ENCODE measurements around the gene CEP76. TPM values are rescaled to one million over a fixed set of nuclear protein-coding genes. Genes with fewer than 3 reads are reported as not detected.
"Not testable (repeated sequence)": the region's sequence is repeated elsewhere in the genome, so short reads cannot be mapped to it uniquely, and the experiment has no call there.

The CEP76 gene
- total RNA-seq, 4 donors from 2014 or later = 11.5 to 28.2 (median 15.5) TPM

DNA sequence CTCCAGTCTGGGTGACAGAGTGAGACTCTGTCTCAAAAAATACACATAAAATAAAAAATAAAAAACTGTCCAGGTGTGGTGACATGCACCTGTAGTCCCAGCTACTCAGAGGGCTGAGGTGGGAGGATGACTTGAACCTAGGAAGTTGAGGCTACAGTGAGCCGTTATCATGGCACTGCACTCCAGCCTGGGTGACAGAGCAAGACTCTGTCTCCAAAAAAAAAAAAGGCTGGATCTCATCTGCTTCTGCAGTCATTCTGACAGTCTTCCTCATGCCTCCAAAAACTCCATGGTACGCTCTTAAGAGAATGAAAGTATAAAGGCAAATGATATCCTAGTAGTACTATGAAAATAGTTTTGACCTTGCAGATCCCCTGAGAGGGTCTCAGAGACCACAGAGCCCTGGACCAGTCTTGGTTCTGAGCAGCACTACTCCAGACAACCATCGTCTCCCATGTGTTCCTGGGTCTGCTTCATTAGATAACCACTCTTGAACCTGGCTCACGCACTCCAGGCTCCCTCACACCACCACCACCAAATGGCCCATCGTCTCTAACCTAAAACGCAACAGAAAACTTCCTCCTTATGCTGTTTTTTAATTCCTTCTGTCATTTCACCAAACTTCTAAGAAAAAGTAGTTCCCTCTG, 70.6 kb downstream of the CEP76 start:
- Histone ChIP-seq H3K27me3 (no peaks in the 10 kb centered on the region), H3K4me3 (no peak overlapping the region), H3K9me3 (no peaks in the 10 kb centered on the region), H3K36me3 (no peaks in the 10 kb centered on the region), H3K4me1 (no peaks in the 10 kb centered on the region), H3K27ac (no peak overlapping the region)
- DNase-seq = no peak
- no peak for TF ChIP-seq CTCF (IDR thresholded peaks at IDR 0.05)
- no peak for TF ChIP-seq POLR2A (IDR thresholded peaks at IDR 0.05)

DNA sequence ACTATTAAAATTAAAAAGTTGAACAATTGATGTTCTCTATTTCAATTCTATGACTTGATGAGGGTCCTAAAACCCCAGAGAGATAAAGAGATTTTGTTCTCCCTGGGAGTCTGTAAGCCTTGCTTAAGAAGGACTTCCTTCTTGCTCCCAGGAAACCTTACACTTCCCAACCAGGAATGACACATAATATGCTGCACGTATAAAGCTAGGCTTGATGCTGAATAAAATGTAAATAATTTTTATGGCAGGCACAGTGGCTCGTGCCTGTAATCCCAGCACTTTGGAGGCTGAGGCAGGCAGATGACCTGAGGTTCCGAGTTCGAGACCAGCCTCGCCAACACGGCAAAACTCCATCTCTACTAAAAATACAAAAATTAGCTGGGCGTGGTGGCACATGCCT, 72.4 kb downstream of the CEP76 start:
- Histone ChIP-seq H3K4me3 (no peak overlapping the region), H3K27me3 (no peaks in the 10 kb centered on the region), H3K27ac (no peak overlapping the region), H3K9me3 (no peaks in the 10 kb centered on the region), H3K36me3 (no peaks in the 10 kb centered on the region), H3K4me1 (no peaks in the 10 kb centered on the region)
- no peak for DNase-seq
- TF ChIP-seq CTCF (IDR thresholded peaks at IDR 0.05) (no peak), POLR2A (IDR thresholded peaks at IDR 0.05) (no peak)

DNA sequence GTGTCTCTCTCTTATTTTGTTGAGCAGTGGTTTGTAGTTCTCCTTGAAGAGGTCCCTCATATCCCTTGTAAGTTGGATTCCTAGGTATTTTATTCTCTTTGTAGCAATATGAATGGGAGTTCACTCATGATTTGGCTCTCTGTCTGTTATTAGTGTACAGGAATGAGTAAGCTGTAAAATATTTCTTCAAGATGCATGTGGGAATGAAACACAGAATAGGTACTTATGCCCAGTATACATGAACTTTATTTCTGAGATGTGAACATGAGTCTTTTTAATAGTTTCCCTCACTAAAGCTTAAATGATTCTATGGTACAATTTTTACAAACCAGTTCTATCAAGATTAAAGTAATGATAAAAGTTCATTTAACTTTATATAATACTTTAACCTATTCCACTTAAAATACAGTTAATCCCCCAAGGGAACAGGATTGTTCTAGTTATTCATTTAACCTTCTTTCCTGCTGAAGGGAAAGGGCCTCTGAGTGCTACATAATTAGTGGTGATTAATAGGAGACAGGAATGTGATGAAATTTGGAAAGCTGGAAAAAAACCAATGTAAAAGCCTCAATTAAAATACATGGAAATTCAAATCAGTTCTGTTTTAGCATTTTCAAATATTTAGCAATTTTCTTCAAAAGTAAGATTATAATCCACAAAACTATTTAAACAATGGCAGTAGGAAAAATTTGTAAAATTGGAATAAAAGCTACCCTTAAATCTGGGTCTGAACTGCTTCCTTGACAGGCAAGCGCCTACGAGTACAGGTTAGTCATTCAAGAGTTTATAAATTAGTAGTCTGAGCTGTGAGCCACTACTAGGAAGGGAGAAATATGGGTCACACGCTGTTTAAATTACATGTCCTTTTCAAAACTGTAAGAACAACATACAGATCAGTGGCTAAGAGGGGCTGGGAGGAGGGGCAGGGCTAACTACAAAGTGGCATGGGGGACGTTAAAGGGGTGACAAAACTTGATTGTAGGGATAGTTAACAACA, 73.5 kb downstream of the CEP76 start:
- DNase-seq = no peak
- Histone ChIP-seq H3K36me3 (no peaks in the 10 kb centered on the region), H3K4me3 (no peak overlapping the region), H3K27me3 (no peaks in the 10 kb centered on the region), H3K9me3 (no peaks in the 10 kb centered on the region), H3K27ac (no peak overlapping the region), H3K4me1 (no peaks in the 10 kb centered on the region)
- TF ChIP-seq POLR2A (IDR thresholded peaks at IDR 0.05) = no peak

DNA sequence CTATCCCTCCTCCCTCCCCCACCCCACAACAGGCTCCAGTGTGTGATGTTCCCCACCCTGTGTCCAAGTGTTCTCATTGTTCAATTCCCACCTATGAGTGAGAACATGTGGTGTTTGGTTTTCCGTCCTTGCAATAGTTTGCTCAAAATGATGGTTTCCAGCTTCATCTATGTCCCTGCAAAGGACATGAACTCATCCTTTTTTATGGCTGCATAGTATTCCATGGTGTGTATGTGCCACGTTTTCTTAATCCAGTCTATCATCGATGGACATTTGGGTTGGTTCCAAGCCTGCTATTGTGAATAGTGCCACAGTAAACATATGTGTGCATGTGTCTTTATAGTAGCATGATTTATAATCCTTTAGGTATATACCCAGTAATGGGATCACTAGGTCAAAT, 75.3 kb downstream of the CEP76 start:
- not testable (repeated sequence) for H3K9me3 ChIP-seq, DNase-seq, H3K27me3 ChIP-seq, H3K27ac ChIP-seq, H3K4me1 ChIP-seq, H3K36me3 ChIP-seq, H3K4me3 ChIP-seq

DNA sequence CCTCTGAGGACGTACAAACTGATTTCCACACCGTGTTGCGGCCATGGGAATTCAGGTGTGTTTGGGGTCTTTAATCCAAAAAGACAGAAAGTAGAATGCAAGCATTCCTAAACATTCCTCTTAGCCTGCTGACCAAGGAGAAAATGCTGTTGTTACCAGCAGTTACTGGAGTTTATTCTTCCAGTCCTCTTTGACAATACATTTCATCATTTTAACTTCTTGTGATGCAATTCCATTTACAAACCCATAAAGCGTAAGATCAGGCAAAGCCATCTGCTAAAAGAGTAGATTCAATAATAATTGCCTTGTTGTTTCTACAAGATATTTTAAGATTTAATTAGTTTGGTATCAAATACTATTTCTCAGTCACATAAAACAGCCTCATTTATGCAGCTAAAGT, 77.3 kb downstream of the CEP76 start:
- DNase-seq = no peak
- Histone ChIP-seq H3K27me3 (no peaks in the 10 kb centered on the region), H3K4me1 (no peaks in the 10 kb centered on the region), H3K36me3 (no peaks in the 10 kb centered on the region), H3K9me3 (no peaks in the 10 kb centered on the region), H3K27ac (no peak overlapping the region), H3K4me3 (no peak overlapping the region)
- TF ChIP-seq POLR2A (IDR thresholded peaks at IDR 0.05) (no peak), CTCF (IDR thresholded peaks at IDR 0.05) (no peak)

Other genes with a start within 250 kb of the CEP76 start
- gene SPIRE1, start 44.6 kb downstream of the CEP76 start, total RNA-seq = 10 to 100 TPM in 1 of 4 donors, 1 to 10 TPM in 3; 4.7 to 49.5 (median 7.1) TPM
- 10 to 100 TPM; 49.2 to 55.3 (median 51.2) TPM for gene PSMG2, start 319 bp upstream of the CEP76 start, total RNA-seq
- 10 to 100 TPM; 28.9 to 43.7 (median 29.3) TPM for gene PTPN2, start 181.5 kb upstream of the CEP76 start, total RNA-seq
- 10 to 100 TPM; 18.6 to 38.0 (median 25.3) TPM for gene SEH1L, start 245.3 kb upstream of the CEP76 start, total RNA-seq

All from Peyer's patch (tissue), 4 donors.